Measurements from ENCODE around the gene CD63. TPM values are rescaled to one million over a fixed set of nuclear protein-coding genes. Genes with fewer than 3 reads are reported as not detected.

The CD63 gene
- total RNA-seq, 1 experiment from 2014 or later = 367 TPM

DNA sequence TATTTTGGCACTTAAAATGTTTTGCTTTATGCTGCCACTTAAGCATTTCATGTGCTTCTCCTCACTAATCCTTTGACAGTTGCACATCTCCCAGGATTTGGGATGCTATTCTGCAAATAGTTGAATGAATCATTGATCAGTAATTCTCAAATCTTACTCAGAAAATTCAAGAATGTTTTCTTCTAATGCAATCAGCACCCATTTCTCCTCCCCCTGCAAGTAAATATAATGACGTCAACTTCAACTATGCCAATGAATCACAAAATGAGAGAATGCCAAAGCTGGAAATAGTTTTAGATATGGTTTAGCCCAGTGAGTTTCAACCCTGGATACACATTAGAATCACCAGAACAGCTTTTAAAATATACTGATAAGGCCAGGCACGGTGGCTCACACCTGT is 15.1 kb downstream of the CD63 start:
- no peak overlapping the region for H3K4me3 ChIP-seq (ENCODE audit: low read depth, low read length, poor library complexity, severe bottlenecking)
- H3K27ac ChIP-seq (ENCODE audit: low read depth, low read length, poor library complexity, severe bottlenecking) = no peak overlapping the region
- peaks cover 24% of the 10 kb centered on the region for H3K4me1 ChIP-seq (ENCODE audit: insufficient read depth, low read length, poor library complexity, severe bottlenecking)
- ChIA-PET POLR2A (ENCODE audit: low non-redundant PET) (no interaction called here), CTCF (interaction anchor here (0.6 kb wide), 1 partner anchor 12 kb away, joined by 3 read pairs; no protein-coding TSS in a partner anchor)
- no peaks in the 10 kb centered on the region for H3K36me3 ChIP-seq (ENCODE audit: insufficient read depth, low read length, poor library complexity, severe bottlenecking)
- BruUV-seq (replicated peaks) = no TSS peak
- DNase-seq (ENCODE audit: low spot score) = no peak
- intact Hi-C loops (cut with micrococcal nuclease; ENCODE audit: unreplicated experiment) = no loop called here
- H3K27me3 ChIP-seq (replicated peaks; ENCODE audit: insufficient read depth, low read depth, low read length, poor library complexity) = no peaks in the 10 kb centered on the region
- TF ChIP-seq, protein P1, sequence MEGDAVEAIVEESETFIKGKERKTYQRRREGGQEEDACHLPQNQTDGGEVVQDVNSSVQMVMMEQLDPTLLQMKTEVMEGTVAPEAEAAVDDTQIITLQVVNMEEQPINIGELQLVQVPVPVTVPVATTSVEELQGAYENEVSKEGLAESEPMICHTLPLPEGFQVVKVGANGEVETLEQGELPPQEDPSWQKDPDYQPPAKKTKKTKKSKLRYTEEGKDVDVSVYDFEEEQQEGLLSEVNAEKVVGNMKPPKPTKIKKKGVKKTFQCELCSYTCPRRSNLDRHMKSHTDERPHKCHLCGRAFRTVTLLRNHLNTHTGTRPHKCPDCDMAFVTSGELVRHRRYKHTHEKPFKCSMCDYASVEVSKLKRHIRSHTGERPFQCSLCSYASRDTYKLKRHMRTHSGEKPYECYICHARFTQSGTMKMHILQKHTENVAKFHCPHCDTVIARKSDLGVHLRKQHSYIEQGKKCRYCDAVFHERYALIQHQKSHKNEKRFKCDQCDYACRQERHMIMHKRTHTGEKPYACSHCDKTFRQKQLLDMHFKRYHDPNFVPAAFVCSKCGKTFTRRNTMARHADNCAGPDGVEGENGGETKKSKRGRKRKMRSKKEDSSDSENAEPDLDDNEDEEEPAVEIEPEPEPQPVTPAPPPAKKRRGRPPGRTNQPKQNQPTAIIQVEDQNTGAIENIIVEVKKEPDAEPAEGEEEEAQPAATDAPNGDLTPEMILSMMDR (conservative IDR thresholded peaks at IDR 0.05; ENCODE audit: low read depth, low read length) = no peak
- no peak for TF ChIP-seq EZH2 (IDR thresholded peaks at IDR 0.05; ENCODE audit: borderline replicate concordance, low read depth, low read length, poor library complexity, severe bottlenecking)
- no peaks in the 10 kb centered on the region for H3K9me3 ChIP-seq (ENCODE audit: low read depth, low read length, poor library complexity, severe bottlenecking)

DNA sequence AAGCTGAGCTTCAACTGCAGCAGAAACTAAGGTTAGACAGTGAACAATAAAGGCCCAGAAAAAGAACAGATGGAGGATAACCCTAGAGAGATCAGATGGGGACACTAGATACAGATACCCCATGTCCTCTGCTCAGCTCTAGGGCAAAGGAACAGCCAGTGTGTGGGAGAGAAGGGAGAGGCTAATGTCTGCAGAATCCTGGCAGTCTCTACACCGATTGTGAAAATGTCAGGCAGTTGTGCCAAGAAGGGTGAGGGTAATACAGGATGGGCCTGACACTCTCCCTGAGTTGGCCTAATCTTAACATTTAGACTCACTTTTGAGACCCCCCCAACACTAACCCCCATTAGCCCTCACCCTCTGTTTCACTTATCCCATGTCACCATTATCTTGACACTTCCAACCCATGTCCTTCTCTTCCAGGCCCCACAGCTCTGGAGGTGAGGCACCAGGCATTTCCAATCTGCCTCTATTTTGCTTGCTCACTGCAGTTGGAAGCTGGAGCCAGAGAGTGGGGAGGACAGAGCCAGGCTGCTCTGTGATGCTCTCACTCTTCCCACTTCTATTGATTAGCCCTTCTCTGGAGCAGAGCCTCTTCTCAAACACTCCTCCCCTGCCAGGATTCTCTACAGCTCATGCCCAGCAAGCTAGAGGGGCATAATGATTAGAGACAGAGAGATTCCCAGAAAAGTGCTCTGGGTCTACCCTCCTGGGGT is 16.0 kb downstream of the CD63 start:
- H3K27me3 ChIP-seq (replicated peaks; ENCODE audit: insufficient read depth, low read depth, low read length, poor library complexity) = no peaks in the 10 kb centered on the region
- peaks cover 21% of the 10 kb centered on the region for H3K4me1 ChIP-seq (ENCODE audit: insufficient read depth, low read length, poor library complexity, severe bottlenecking)
- no peak for DNase-seq (ENCODE audit: low spot score)
- H3K9me3 ChIP-seq (ENCODE audit: low read depth, low read length, poor library complexity, severe bottlenecking) = no peaks in the 10 kb centered on the region
- intact Hi-C loops (cut with micrococcal nuclease; ENCODE audit: unreplicated experiment) = no loop called here
- H3K36me3 ChIP-seq (ENCODE audit: insufficient read depth, low read length, poor library complexity, severe bottlenecking) = no peaks in the 10 kb centered on the region
- ChIA-PET CTCF (no interaction called here), POLR2A (ENCODE audit: low non-redundant PET) (no interaction called here)
- no peak for TF ChIP-seq EZH2 (IDR thresholded peaks at IDR 0.05; ENCODE audit: borderline replicate concordance, low read depth, low read length, poor library complexity, severe bottlenecking)
- TF ChIP-seq, protein P1 (conservative IDR thresholded peaks at IDR 0.05; ENCODE audit: low read depth, low read length) = no peak
- no peak overlapping the region for H3K27ac ChIP-seq (ENCODE audit: low read depth, low read length, poor library complexity, severe bottlenecking)
- H3K4me3 ChIP-seq (ENCODE audit: low read depth, low read length, poor library complexity, severe bottlenecking) = no peak overlapping the region
- no TSS peak for BruUV-seq (replicated peaks)

DNA sequence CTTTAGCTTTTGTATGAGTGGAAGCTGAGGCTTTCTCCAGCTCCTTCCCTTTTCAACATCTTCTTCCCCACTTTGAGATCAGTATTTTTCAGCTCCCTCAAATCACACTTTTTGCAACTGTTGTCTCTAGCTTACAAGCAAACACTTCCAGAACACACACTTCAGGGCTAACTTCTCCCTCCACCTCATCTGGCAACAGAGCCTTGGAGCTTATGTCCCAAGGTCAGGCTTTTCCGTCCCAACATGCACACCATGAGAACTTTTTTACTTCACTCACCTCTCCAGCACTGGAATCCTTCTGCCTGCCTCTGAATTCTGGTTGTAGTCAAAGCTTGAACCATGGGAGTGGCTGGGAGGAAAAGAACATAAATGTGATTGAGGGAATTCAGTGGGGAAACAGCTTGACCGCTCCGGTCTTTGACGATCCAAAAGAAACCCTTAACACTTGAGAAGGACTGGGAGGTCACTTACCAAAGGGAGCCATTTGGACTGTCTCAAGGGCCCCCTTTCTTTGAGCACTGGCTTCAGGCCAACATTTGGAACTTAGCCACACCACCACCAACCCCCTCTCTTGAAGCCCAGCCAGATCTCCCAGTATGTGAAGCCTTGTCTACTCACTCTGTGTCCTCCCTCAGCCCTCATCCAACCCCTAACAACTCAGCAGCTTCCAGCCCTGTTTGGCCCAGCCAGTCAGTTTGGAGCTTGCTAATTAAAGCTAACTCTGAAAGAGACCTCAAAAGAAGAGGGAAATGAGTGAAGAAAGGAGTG is 16.8 kb downstream of the CD63 start:
- no TSS peak for BruUV-seq (replicated peaks)
- Histone ChIP-seq H3K27ac (ENCODE audit: low read depth, low read length, poor library complexity, severe bottlenecking) (no peak overlapping the region), H3K9me3 (ENCODE audit: low read depth, low read length, poor library complexity, severe bottlenecking) (no peaks in the 10 kb centered on the region), H3K27me3 (replicated peaks; ENCODE audit: insufficient read depth, low read depth, low read length, poor library complexity) (no peaks in the 10 kb centered on the region), H3K36me3 (ENCODE audit: insufficient read depth, low read length, poor library complexity, severe bottlenecking) (no peaks in the 10 kb centered on the region), H3K4me1 (ENCODE audit: insufficient read depth, low read length, poor library complexity, severe bottlenecking) (peaks cover 12% of the 10 kb centered on the region), H3K4me3 (ENCODE audit: low read depth, low read length, poor library complexity, severe bottlenecking) (no peak overlapping the region)
- intact Hi-C loops (cut with micrococcal nuclease; ENCODE audit: unreplicated experiment) = no loop called here
- ChIA-PET CTCF (interaction anchor here (0.6 kb wide), 1 partner anchor 9 kb away, joined by 3 read pairs; no protein-coding TSS in a partner anchor), POLR2A (ENCODE audit: low non-redundant PET) (no interaction called here)
- DNase-seq (ENCODE audit: low spot score) = no peak
- TF ChIP-seq, protein P1 (conservative IDR thresholded peaks at IDR 0.05; ENCODE audit: low read depth, low read length) = no peak
- no peak for TF ChIP-seq EZH2 (IDR thresholded peaks at IDR 0.05; ENCODE audit: borderline replicate concordance, low read depth, low read length, poor library complexity, severe bottlenecking)
